Transverse colon (tissue), 4 donors: ENCODE results near the gene C11orf65. TPM values are rescaled to one million over a fixed set of nuclear protein-coding genes. Genes with fewer than 3 reads are reported as not detected.

Source experiments
- DNase-seq: peaks from one replicate; pipeline ENCODE4 v3.0.0-alpha.2; 2019
- H3K27ac ChIP-seq, 4 donors: fragments of 200-600 bp; sonication (generic); 2 replicates each; pipeline ENCODE4 v1.5.1; 2016 to 2018; ENCODE audit warnings: inconsistent platforms in 4 of 4
- H3K27me3 ChIP-seq: fragments of 200-600 bp; sonication (generic); 2 replicates; pipeline ENCODE4 v1.5.1; 2017; ENCODE audit warnings: inconsistent platforms
- H3K36me3 ChIP-seq, 4 donors: fragments of 200-600 bp; sonication (generic); 2 replicates each; pipeline ENCODE4 v1.5.1; 2017 to 2019; ENCODE audit warnings: inconsistent platforms in 4 of 4
- H3K4me1 ChIP-seq, 4 donors: fragments of 200-600 bp; sonication (generic); 2 replicates each; pipeline ENCODE4 v1.5.1; 2017 to 2020; ENCODE audit warnings: inconsistent platforms in 4 of 4
- H3K4me3 ChIP-seq, 4 donors: fragments of 200-600 bp; sonication (generic); 1 replicate in 1 of 4; 2 replicates in 3 of 4; pipeline versions ENCODE4 v1.5.1 to v1.6.1; 2017 to 2019; ENCODE audit warnings: inconsistent platforms in 4 of 4
- H3K9me3 ChIP-seq, 2 donors: fragments of 200-600 bp; sonication (generic); 2 replicates each; pipeline ENCODE4 v1.5.1; 2017 to 2019; ENCODE audit warnings: inconsistent platforms in 2 of 2
- CTCF ChIP-seq, 5 experiments: fragments of 200-600 bp in 3 of 5; fragments of 450-650 bp in 2 of 5; sonication (generic) in 3 of 5; IDR thresholded peaks; 1 replicate in 2 of 5; 2 replicates in 3 of 5; pipeline ENCODE4 v1.5.1; 2016 to 2017; ENCODE audit warnings: antibody characterized with exemption in 5 of 5, inconsistent platforms in 3 of 5, mild to moderate bottlenecking in 2 of 5, moderate library complexity in 1 of 5
- EP300 ChIP-seq: sonication (generic); formaldehyde crosslinking; IDR thresholded peaks from one replicate; pipeline ENCODE4 v1.6.1; 2017; ENCODE audit warnings: antibody characterized with exemption, low read depth
- POLR2A ChIP-seq: fragments of 450-650 bp; IDR thresholded peaks from one replicate; pipeline ENCODE4 v1.6.1; 2016; ENCODE audit warnings: antibody characterized with exemption, mild to moderate bottlenecking, moderate library complexity
- POLR2AphosphoS5 ChIP-seq, 3 donors: sonication (generic); formaldehyde crosslinking; IDR thresholded peaks; one replicate each; pipeline ENCODE4 v1.6.1; 2016; ENCODE audit warnings: antibody characterized with exemption in 3 of 3
- WGBS, 2 donors: methylation state at CpG; one replicate each; pipeline ENCODE4 v1.1.5; 2018; ENCODE audit warnings: low coverage in 1 of 2; 5-methylcytosine and 5-hydroxymethylcytosine counted together
- in situ Hi-C, 4 donors: fragments of 200-750 bp; cut with MboI; loops; one replicate each; pipeline versions ENCODE4 v1.15.0 to v1.15.1; 2017; ENCODE audit warnings: low sequenced_read_pairs in 3 of 4, low pct_ligation_motif_present in 1 of 4, low pct_unique_long_range_greater_than_20kb in 1 of 4
- intact Hi-C: fragments of 100-400 bp; cut with DNase I; formaldehyde crosslinking; loops from one replicate; pipeline ENCODE4 v1.15.1; 2023; ENCODE audit warnings: low total_unique reads
- total RNA-seq, 4 donors: library from RNA; depleted of rRNA; stranded (reverse); fragments of >200 nt; gene quantifications; one replicate each; pipeline ENCODE4 v1.1.0, GENCODE V29; 2016

C11orf65 gene
- total RNA-seq, 4 donors from 2014 or later = 1.1 TPM; not detected in 2

DNA sequence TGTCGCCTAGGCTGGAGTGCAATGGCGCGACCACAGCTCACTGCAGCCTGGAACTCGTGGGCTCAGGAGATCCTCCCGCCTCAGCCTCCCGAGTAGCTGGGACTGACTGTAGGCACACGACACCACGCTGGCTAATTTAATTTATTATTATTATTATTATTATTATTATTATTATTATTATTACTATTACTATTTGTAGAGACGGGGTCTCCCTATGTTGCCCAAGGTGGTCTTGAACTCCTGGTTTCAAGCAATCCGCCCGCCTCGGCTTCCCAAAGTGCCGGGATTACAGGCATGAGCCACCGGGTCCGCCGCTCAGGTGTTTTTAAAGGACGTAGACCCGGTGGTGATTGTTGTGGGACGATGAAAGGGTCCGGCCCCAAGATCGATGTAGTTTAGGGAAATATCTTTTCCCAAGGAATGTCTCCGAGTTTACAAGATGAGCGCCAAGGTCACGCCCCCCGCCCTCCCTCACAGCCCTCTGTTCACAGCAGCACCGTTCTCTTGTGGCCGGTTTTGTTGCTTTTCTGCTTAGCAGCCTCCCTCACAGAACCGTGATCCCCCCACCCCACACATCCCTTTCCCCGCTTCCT is 31.6 kb upstream of the C11orf65 start:
- Histone ChIP-seq H3K27ac (peak overlapping the region; percentile 95 to 98 (median 96)), H3K4me3 (peak overlapping the region; percentile 68 to 78 (median 74)), H3K36me3 (no peaks in the 10 kb centered on the region), H3K27me3 (no peaks in the 10 kb centered on the region), H3K9me3 (no peaks in the 10 kb centered on the region), H3K4me1 (peaks cover 0 to 32% (median 9%) of the 10 kb centered on the region in 4 donors)
- intact Hi-C loops (no loop called here), in situ Hi-C loops (loop anchor here in 2 of 4 donors (10.0 to 25.0 kb wide), 2 partner anchors 166 to 362 kb away; partner anchors contain the start of gene DDX10 (in 1 of the 2))
- 63 to 69% methylated on average over 13 to 29 of the region's 29 CpGs for WGBS, 2 donors
- no peak for TF ChIP-seq EP300
- no peak for TF ChIP-seq CTCF (IDR thresholded peaks at IDR 0.05)
- no peak for TF ChIP-seq POLR2AphosphoS5 (IDR thresholded peaks at IDR 0.05)
- no peak for TF ChIP-seq POLR2A
- peak; percentile 13 for DNase-seq

GRCh38 chr11:108498046-108498815 is 30.9 kb upstream of the C11orf65 start, which contains the start of gene POGLUT3:
Gene POGLUT3 (minus strand): TSS chr11:108498384. CDS start chr11:108498366, 18 bp downstream.
- Histone ChIP-seq H3K4me1 (peaks cover 0 to 32% (median 9%) of the 10 kb centered on the region in 4 donors), H3K9me3 (no peaks in the 10 kb centered on the region), H3K27me3 (no peaks in the 10 kb centered on the region), H3K4me3 (peak within 1 kb of the TSS; percentile 68 to 78 (median 74)), H3K27ac (peak within 1 kb of the TSS; percentile 95 to 98 (median 96)), H3K36me3 (no peaks in the 10 kb centered on the region)
- peak; percentile 64 for DNase-seq
- 1 to 4% methylated on average over 4 to 34 of the region's 84 CpGs for WGBS, 2 donors
- TF ChIP-seq POLR2A (no peak), EP300 (no peak), POLR2AphosphoS5 (IDR thresholded peaks at IDR 0.05) (peak in 1 of 3 donors; percentile 14)
- in situ Hi-C loops (loop anchor here in 2 of 4 donors (10.0 to 25.0 kb wide), 2 partner anchors 167 to 361 kb away; partner anchors contain the start of gene DDX10 (in 1 of the 2)), intact Hi-C loops (no loop called here)

DNA sequence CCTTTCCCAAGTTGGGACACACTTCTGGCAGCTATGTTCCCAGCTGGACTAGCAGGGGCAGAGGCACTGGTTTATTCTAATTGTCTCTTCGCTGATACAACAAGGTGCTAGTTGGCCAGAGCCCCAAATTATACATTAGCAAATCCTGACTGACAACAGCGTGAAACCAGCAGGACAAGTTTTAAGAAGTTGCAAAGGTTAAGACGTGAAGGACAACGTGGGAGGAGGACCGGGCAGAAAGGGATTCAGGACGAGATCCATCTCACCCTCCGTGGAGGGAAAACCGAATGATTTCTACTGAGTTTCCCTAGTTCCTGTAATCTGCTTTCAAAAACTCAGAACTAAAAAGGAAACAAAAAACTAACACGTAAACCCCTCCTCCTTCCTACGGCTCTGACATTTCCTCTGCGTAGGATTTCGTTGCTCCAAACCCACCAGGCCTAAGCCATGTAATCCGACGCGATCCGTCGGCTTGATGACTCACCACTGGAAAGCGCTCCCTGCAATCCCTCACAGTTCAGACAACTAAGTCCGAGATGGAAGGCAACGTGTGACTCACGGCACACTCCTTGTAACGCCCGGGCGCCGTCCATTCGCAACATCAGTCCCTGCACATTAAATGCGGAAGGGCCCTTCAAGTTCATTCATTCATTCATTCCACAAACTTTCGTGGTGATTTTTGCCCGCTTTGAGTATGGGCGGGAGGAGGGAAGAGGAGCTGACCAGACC is 30.2 kb upstream of the C11orf65 start:
- in situ Hi-C loops (loop anchor here in 2 of 4 donors (10.0 to 25.0 kb wide), 2 partner anchors 167 to 360 kb away; partner anchors contain the start of gene DDX10 (in 1 of the 2)), intact Hi-C loops (no loop called here)
- Histone ChIP-seq H3K4me3 (peak overlapping the region; percentile 68 to 78 (median 74)), H3K9me3 (no peaks in the 10 kb centered on the region), H3K36me3 (no peaks in the 10 kb centered on the region), H3K4me1 (peaks cover 0 to 32% (median 9%) of the 10 kb centered on the region in 4 donors), H3K27ac (peak overlapping the region; percentile 95 to 98 (median 96)), H3K27me3 (no peaks in the 10 kb centered on the region)
- TF ChIP-seq CTCF (IDR thresholded peaks at IDR 0.05) = no peak
- TF ChIP-seq POLR2A = peak; percentile 75
- TF ChIP-seq EP300 = peak; percentile 2
- peak; percentile 91 to 97 (median 94) for TF ChIP-seq POLR2AphosphoS5 (IDR thresholded peaks at IDR 0.05)
- peak; percentile 87 for DNase-seq
- WGBS, 2 donors = 2 to 3% methylated on average over 10 to 30 of the region's 30 CpGs

GRCh38 chr11:108496643-108497256 is 29.4 kb upstream of the C11orf65 start:
- Histone ChIP-seq H3K9me3 (no peaks in the 10 kb centered on the region), H3K4me3 (peak overlapping the region in 2 of 4 donors; percentile 68 to 78), H3K4me1 (peaks cover 0 to 27% (median 9%) of the 10 kb centered on the region in 4 donors), H3K27ac (peak overlapping the region; percentile 95 to 98 (median 96)), H3K27me3 (no peaks in the 10 kb centered on the region), H3K36me3 (no peaks in the 10 kb centered on the region)
- DNase-seq = no peak
- intact Hi-C loops (no loop called here), in situ Hi-C loops (loop anchor here in 2 of 4 donors (10.0 to 25.0 kb wide), 2 partner anchors 168 to 359 kb away; partner anchors contain the start of gene DDX10 (in 1 of the 2))
- TF ChIP-seq POLR2AphosphoS5 (IDR thresholded peaks at IDR 0.05) (no peak), EP300 (no peak), POLR2A (no peak), CTCF (IDR thresholded peaks at IDR 0.05) (no peak)
- WGBS, 2 donors = 90 to 91% methylated on average over 6 to 7 of the region's 7 CpGs
